NCI-H524 treated with DMSO at 0.1 percent for 48 hours (cell line): ENCODE results near the gene CCDC188.

Experiments
- DNase-seq: peaks from one replicate; lab custom pipeline; 2025; lab: John Stamatoyannopoulos, UW

CCDC188 gene

DNA sequence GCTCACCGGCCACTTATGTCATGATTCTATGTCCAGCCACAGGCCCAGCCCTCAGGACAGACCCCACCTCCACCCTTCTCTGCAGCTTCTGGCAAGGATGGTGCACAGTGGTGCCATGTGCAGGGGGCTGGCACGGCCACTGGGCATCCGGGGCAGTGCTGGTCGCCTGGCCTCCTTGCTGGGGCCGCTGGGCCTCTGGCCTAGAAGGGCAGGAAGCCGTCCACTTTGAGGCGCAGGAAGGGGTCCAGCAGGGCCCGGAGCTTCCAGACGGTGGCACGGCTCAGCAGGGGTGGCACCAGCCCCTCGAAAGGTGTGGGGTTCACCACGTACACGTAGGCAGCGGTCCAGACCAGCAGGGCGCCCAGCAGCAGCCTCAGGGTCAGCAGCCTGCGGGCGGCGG, 2.4 kb downstream of the CCDC188 start:
- no peak for DNase-seq

DNA sequence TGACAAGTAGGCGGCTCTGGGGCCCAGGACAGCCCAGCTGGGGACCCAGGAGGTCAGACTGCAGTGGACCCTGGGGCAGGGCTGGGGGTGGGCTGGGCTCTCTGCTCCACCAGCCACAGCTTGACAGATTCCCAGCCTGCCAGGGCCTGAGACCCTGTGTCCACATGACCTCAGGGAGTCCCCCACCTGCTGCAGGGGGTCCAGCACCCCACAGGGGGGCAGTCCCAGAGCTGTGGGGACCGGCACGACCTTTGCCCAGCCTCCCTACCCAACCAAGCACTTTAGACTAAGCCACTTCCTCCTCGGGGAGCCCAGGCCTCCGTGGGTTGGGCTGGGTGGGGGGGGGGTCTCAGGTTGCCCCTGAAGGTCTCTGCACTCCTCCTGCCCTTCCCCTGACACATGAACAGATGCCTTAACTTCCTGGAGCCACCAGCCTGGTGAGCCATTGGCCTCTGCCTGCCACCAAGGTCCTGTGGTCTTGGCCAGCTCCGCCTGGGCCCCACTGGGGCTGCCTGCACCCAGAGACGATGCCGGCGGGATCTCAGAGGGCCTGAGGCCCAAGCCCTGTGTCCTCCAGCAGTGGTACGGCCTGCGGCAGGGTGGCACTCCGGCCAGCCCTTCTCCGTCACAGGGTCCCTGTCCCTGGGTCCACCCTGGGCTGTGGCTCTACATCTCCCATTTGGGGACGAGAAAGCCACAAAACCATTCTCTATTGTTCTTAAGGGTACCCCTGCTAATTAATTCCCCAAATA, 3.4 kb downstream of the CCDC188 start:
- DNase-seq: no peak

DNA sequence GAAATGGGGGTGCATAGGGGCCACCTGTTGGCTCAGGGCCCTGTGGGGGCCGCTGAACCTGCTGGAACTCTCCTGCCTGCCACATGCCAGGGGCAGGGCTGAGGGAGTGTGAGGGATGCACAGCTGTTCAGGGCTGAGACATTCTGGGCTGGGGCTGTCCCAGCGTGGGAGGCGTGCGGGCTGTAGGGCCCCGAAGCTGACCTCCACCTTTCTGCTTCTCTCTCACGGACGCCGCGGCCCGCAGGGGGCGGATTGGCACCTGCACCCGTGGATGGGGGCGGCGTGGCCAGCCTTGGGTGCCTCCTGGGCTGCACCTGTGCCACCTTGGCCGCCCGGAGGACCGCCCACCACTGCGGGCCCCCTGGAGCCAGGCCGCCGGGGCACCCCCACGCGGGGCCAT, 4.1 kb downstream of the CCDC188 start:
- DNase-seq: no peak

DNA sequence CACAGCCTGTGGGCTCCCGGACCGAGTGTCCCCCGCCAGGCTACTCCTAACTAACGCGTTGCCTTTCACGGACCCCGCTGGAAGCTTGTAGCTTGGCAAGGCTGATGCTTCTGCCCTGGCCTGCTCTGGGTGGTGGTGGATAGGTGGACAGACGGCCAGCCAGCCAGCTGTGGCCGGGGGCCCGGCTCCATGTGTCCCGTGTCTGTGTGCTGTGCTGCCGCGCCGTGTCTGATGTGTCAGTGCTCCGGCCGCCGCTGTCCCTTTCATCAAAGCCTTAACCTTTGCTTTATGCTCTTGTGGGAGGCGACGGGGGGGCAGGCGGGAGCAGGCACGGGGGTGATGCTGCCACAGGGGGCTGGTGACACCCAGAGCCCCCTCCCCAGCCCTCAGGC, 5.0 kb downstream of the CCDC188 start:
- DNase-seq: no peak

DNA sequence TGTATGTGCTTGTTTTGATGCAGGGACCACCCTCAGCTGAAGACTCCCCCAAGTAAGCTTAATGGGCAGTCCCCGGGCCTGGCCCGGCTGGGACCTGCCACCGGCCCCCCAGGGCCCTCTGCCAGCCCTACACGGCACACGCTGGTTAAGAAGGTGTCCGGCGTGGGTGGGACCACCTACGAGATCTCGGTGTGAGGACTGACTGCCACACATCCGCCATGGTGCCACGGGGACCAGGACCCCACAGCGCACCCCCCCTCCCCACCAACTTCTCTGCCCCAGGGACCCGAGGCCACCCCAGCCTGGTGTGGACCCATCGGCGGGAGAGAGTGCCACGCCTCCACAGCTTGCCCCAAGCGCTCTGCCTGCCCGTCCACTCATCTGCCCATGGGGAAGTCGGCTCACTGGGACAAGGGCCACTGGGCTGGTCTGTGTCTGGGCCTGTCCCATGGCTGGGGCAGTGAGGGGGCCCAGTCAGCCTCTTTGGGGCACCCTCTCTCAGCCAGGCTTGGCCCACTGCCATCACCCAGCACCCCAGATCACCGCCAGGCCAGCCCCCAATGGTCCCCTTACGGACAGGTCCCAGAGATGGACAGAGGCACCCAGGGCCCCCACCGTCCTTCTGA, 5.5 kb downstream of the CCDC188 start:
- DNase-seq: no peak

DNA sequence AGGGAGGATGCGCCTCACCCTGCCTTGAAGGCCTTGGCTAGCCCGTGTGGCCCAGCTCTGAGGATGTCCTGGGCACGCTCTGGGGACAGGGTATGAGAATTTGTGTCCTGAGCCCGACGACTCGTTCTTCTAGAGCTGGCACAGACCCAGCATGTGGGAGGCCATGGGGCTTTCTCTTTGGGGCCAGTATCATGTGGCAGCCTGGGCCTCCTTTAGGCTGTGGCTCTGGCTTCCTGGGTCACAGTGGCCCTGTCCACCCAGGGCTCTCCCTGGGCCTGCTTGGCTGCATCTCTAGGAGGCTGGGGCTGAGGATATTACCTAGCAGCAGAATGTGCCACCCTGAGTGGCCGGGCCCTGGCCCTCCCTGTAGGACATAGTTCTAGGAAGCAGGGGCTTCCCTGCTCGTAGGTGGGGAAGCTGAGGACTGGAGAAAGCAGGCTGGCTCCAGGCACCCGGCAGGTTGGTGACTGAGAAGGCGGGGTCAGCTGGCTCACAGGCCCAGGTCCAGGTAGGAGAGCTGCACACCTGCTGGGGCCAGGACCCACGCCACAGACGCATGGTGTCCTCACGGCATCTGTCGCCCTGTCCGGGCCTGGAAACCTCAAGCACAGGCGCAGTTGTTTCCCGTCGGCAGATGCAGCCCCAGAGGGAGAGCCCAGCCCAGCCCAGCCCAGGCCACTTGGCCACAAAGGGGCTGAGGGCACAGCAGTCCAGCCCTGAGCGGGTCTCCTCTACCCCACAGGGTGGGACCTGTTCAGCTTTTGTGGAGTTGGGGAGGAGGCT, 6.8 kb downstream of the CCDC188 start:
- DNase-seq: no peak

DNA sequence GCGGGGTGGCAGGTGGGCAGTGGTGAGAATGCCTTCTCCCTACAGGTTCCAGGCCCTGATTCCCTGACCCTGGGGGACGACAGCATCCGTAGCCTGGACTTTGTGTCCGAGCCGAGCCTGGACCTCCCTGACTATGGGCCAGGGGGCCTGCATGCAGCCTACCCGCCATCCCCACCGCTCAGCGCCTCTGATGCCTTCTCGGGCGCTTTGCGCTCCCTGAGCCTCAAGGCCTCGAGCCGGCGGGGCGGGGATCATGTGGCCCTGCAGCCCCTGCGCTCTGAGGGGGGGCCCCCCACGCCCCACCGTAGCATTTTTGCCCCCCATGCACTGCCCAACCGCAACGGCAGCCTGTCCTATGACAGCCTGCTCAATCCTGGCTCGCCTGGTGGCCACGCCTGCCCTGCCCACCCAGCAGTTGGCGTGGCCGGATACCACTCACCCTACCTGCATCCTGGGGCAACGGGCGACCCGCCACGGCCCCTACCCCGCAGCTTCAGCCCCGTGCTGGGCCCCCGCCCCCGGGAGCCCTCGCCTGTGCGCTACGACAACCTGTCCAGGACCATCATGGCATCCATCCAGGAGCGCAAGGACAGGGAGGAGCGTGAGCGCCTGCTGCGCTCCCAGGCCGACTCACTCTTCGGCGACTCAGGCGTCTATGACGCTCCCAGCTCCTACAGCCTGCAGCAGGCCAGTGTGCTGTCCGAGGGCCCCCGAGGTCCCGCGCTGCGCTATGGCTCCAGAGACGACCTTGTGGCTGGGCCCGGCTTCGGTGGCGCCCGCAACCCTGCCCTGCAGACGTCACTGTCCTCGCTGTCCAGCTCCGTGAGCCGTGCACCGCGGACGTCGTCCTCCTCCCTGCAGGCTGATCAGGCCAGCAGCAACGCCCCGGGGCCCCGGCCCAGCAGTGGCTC, 7.9 kb downstream of the CCDC188 start:
- DNase-seq: no peak

DNA sequence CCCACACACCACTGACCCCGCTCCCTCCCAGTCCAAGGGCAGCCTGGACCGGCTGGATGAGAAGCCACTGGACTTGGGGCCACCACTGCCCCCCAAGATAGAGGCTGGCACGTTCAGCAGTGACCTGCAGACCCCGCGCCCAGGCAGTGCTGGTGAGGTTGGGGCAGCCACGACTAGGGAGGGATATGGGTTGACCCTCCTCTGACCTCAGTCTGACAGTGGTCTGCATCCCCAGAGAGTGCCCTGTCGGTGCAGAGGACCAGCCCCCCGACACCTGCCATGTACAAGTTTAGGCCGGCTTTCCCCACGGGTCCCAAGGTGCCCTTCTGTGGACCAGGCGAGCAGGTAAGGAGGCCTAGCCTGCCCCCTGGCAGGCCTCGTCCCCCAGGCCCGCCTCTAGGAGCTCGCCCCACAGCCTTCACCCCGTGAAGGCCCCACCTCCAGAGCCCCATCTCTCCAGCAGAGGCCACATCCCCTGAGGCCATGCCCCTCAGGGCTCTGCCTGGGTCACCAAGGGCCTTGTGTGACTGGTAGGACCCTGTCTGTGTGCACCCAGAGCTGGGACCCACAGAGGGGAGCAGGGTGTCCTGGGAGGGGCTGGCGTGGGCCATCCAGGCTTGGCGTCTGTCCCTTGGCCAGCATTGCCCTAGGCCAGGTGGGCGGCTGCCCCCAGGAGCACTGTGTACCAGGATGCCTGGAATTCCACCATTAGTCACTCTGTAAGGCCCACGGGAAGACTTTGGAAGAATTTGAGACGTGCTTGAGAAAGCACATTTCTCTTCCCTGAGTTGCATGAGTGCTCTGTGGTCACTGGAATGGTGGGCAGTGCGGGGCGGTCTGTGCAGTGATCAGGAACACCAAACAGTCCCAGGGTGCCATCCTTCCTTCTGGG, 9.4 kb downstream of the CCDC188 start:
- no peak for DNase-seq

DNA sequence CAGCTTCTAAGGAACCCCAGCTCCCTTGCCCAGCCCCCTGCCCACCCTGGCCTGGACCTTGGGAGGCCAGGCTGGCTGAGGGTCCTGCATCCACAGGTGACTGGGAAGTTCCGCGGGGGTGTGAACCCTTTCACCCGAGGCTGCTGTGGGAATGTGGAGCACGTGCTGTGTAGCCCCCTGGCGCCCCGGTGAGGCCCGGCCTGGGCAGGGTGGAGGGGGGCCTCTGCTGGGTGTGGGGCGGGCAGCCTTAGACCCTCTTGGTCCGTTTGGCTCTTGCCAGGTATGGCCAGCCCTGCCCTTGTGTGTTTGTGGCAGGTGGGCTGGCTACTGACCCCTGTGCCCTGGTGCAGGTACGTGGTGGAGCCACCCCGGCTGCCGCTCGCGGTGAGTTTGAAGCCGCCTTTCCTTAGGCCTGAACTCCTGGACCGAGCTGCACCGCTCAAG, 10.3 kb downstream of the CCDC188 start:
- DNase-seq: no peak

DNA sequence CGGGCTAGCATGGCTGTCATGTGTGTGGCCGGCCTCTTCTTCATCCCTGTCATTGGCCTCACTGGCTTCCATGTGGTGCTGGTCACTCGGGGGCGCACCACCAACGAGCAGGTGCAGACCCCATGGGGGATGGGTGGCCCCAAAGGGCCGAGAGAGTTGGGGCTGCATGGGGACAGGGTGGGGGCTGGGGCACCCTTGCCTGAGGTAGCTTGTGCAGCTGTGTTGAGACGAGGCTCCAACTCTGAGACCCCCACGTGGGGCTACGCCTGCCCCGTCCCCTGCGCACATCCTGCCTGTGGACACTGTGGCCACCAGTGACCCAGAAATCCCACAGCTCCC, 10.8 kb downstream of the CCDC188 start:
- no peak for DNase-seq

DNA sequence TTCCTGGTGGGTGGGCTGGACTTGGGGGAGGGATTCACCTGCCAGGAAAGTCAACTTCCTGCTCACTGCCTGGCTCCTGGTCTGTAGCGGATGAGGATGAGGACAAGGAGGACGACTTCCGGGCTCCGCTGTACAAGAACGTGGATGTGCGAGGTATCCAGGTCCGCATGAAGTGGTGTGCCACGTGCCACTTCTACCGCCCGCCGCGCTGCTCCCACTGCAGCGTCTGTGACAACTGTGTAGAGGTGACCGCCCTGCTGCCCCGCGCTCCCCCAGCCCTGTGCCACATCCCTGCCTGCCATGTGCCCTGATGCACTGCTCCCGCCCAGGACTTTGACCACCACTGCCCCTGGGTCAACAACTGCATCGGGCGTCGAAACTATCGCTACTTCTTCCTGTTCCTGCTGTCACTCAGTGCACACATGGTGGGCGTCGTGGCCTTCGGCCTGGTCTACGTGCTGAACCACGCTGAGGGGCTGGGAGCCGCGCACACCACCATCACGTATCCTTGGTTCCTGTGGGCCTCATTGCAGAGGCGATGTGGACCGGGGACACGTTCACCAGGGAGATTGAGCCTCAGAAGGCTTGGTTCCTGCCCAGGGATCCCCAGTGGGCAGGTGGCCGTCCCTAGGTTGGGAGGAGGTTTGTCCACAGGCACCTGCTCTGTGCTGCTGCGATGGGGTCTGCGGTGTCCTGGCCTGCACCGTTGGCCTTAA, 11.3 kb downstream of the CCDC188 start:
- DNase-seq: no peak

DNA sequence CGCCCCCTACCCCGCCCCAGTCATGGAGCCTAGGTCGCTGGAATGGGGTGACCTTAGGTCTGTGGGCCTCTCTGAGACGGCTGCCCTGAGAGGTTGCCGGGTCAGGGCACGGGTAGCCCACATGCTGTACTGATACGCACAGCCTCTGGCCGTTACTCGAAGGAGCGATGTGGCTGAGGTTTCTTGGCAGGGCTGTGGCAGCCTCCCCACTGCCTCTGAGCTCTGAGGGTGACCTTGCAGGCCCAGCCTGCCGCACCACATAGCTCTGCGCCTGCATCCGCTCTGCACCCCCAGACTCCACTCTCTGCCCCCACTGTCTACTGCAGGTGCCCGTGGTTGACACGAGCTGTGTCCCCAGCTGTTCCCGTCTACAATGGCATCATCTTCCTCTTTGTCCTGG, 12.0 kb downstream of the CCDC188 start:
- DNase-seq: no peak

DNA sequence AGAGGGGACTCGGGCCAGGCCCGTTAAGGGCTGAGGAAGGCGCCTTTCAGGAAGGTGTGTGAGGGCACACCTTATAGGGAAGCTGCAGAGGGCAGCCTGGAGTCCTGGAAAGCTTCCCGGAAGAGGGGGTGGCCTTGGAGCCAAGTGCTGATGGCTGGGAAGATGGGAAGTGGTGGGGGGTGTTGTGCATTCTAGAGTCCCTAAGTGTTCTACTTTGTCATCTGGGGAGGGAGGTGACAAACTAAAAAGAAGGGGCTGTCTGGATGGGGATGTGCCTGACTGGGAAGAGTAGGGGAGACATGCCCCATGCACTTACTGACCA, 12.5 kb downstream of the CCDC188 start:
- no peak for DNase-seq

DNA sequence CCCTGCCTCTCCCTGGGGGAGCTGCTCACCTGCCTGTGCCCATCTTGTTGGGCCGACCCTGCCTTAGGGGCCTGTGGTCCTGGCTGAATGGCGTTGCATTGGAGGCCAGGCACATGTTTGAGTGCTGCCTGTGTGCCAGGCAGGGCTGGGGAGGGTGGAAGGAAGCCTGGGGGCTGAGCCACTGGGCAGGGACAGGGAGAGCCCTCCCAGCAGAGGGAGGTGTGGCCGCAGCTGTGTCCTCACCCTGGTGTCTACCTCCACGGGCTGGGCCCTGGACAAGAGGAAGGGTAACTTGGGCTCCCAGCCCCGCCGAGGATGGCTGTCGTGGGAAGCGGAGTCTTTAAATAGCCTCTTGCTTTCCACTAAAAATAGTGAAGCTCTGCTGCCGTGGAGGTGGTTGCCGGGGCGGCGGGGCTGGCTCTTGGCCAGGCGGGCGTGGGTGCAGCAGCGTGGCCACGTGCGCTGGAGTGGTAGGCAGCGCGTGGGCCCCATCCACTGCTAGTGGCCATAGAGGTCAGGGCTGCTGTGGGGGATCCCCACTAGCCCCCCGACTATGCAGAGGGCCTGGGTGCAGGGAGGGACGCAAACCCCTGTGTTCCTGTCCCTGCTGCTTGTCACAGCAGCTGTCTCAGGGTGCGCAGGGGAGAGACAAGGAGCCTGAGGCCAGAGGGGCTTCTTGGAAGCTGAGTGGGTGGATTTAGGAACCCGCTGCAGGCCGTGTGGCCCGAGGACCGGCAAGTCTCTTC, 13.0 kb downstream of the CCDC188 start:
- DNase-seq: no peak

DNA sequence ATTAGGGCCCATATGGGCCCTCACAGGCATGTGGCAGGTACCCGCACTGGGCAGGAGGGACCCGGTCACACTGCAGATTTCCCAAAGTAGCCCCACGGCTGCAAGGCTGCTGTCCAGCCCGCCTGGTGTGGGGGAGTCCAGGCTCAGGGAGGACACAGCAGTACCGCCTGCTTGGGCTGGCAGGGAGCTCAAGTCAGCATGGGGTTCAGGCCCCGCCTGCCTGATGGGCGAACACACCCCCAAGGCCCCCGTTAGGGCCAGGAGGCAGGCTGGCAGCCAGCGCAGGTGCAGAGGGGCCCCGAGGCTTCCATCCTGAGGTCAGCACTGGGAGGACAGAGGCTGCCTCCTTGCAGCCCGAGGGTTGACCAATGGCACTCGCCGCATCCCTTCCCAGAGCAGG, 13.7 kb downstream of the CCDC188 start:
- no peak for DNase-seq

DNA sequence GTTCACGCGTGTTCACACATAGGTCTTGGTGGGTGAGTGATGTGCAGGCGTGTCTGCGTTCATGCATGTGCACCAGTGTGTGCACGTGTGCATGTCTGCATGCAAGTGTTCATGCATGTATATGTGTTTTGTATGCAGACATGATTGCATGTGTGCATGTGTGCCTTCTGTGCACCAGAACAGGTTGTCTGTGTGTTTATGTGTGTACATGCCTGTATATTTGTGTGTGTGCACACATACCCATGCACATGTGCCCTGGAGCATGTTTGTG, 14.3 kb downstream of the CCDC188 start:
- no peak for DNase-seq

DNA sequence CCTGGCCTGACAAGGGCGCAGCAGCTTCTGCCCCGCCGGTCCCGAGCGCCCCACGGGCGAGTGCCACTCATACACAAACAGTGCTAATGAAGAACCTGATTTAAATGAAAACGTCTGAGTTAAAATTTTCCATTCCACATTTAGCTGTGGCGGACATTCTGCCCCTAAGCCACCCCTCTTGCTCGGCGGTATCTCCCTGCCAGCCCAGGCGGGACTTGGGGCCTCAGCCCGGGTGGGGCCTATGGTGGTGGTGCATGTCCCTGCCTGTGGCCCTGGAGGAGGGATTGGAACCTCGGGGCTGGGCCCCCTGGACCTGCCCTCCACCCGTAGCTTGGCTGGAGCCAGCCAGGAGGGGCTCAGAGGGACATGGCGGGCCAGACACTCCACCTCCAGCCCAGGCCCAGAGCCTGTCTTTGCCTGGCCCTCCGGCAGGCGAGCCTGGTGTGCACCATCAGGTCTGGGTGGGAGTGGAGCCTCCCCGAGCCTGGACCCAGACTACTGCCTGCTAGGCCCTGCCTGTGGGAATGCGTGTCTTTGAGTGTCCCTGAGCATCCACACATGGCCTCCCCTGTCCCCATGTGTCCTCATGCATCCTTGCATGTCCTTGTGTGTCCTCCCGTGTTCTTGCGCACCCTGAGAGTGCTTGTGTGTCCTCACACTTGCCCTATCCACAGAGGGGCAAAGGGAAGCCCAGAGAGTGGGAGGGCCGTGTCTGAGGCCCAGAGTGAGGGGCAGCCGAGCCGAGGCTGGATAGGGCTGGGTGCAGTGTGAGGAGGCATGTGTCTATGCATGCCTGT, 14.9 kb downstream of the CCDC188 start:
- no peak for DNase-seq

DNA sequence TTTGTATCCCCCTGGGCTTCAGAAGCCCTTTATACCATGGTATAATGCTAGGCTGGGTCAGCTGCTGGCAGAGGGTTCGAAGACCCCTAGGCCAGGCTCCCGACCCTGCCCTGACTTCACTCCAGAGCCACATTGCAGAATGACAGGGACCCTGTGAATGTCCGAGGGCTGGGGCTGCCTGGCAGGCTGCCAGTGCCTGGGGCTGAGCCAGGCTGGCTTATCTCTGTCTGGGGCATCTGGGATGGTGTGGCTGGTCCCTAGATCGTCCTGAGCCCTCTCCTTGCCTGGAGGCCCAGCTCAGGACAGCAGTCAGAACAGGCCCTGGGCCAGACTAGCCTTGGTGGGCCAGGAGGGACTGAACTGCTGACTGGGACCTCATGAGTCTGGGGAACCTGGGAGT, 15.6 kb downstream of the CCDC188 start:
- no peak for DNase-seq

DNA sequence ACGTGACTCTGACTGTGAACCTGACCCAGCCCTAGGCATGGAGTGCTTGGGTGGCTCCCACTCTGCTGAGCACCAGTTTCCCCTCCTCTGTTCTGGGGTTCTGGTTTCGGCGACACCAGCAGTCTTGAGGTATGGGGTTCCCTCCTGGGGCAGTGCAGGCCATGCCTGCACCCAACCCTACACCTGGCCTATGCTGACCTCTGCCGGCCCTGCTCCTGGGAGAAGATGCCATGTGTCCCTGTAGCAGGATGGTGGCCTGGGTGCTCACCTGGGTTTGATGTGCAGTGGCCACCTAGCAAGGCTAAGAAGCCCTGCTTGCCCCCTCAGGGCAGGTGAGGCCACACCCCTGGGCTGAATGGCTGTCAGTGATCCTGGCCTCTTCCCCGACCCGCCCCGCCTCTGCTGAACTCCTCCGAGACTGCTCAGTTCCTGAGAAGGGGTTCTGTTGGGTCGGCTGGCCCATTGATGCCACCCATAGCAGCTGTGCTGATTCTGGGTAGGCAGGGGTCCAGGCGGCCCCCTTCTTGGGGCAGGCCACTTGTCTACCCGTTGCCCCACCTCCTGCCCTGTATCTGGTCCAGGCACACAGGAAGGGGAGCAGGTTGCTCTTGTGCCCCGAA, 16.8 kb downstream of the CCDC188 start:
- no peak for DNase-seq
